ENCODE data around the gene ZMYND11.

The ZMYND11 gene

GRCh38 chr10:87177-88080, 47.8 kb upstream of the ZMYND11 start:
- Histone ChIP-seq H3K9me3 (ENCODE audit: control insufficient read depth, insufficient read depth, low read depth, low read length) (no peaks in the 10 kb centered on the region), H3K4me3 (ENCODE audit: low read depth, low read length) (no peak overlapping the region), H3K4me1 (ENCODE audit: control insufficient read depth, insufficient read depth, low read length) (no peaks in the 10 kb centered on the region), H3K36me3 (ENCODE audit: control insufficient read depth in 2 of 2, insufficient read depth in 1 of 2, low read length in 2 of 2) (no peaks in the 10 kb centered on the region), H3K27ac (ENCODE audit: extremely low read depth, low read depth, low read length) (no peak overlapping the region)
- CTCF ChIA-PET, result no interaction called here
- no peak for TF ChIP-seq ZNF24 (tag by site-specific recombination; IDR thresholded peaks at IDR 0.05)
- TF ChIP-seq KLF10 (tag by site-specific recombination; IDR thresholded peaks at IDR 0.05), result no peak
- TF ChIP-seq ZIC2 (tag by site-specific recombination; IDR thresholded peaks at IDR 0.05), result no peak
- no peak for TF ChIP-seq ZNF701 (tag by site-specific recombination; IDR thresholded peaks at IDR 0.05)
- no peak for TF ChIP-seq ZNF266 (tag by site-specific recombination; IDR thresholded peaks at IDR 0.05; ENCODE audit: low read depth)
- TF ChIP-seq ZNF48 (tag by site-specific recombination; IDR thresholded peaks at IDR 0.05), result no peak
- no peak for TF ChIP-seq TRIM28 (IDR thresholded peaks at IDR 0.05; ENCODE audit: borderline replicate concordance, low read length)
- TF ChIP-seq GLI4 (tag by site-specific recombination; IDR thresholded peaks at IDR 0.05), result no peak
- TF ChIP-seq ZFHX2 (tag by site-specific recombination; conservative IDR thresholded peaks at IDR 0.05), result no peak
- TF ChIP-seq ZSCAN18 (tag by site-specific recombination; IDR thresholded peaks at IDR 0.05), result no peak
- TF ChIP-seq ZNF510 (tag by site-specific recombination; IDR thresholded peaks at IDR 0.05; ENCODE audit: insufficient replicate concordance), result no peak
- TF ChIP-seq ZNF155 (tag by site-specific recombination; IDR thresholded peaks at IDR 0.05), result no peak
- no peak for TF ChIP-seq ZBTB49 (tag by site-specific recombination; IDR thresholded peaks at IDR 0.05; ENCODE audit: low read depth)
- TF ChIP-seq ZNF624 (tag by site-specific recombination; IDR thresholded peaks at IDR 0.05), result no peak
- POLR2A ChIA-PET, result no interaction called here

GRCh38 chr10:88253-88652, 47.0 kb upstream of the ZMYND11 start:
- POLR2A ChIA-PET, result no interaction called here
- CTCF ChIA-PET, result no interaction called here
- no peak for TF ChIP-seq ZSCAN5A (tag by site-specific recombination; IDR thresholded peaks at IDR 0.05)
- TF ChIP-seq GLIS1 (tag by site-specific recombination; IDR thresholded peaks at IDR 0.05), result no peak
- peak; percentile 9; the same call in 1 of the 2 replicates for TF ChIP-seq CTCF (tag by site-specific recombination; IDR thresholded peaks at IDR 0.05)
- TF ChIP-seq ZNF433 (tag by site-specific recombination; IDR thresholded peaks at IDR 0.05; ENCODE audit: low read depth), result no peak
- no peak for TF ChIP-seq ZNF148 (tag by site-specific recombination; IDR thresholded peaks at IDR 0.05; ENCODE audit: borderline replicate concordance)
- peak; percentile 55; the same call in 1 of the 2 replicates for TF ChIP-seq PRDM10 (tag by site-specific recombination; IDR thresholded peaks at IDR 0.05)

More at GRCh38 chr10:88253-88652, 47.0 kb upstream of the ZMYND11 start:
- H3K27ac ChIP-seq (ENCODE audit: extremely low read depth, low read depth, low read length), result no peak overlapping the region
- H3K4me1 ChIP-seq (ENCODE audit: control insufficient read depth, insufficient read depth, low read length), result no peaks in the 10 kb centered on the region
- H3K4me3 ChIP-seq (ENCODE audit: low read depth, low read length), result no peak overlapping the region
- no peaks in the 10 kb centered on the region for H3K36me3 ChIP-seq (ENCODE audit: control insufficient read depth in 2 of 2, insufficient read depth in 1 of 2, low read length in 2 of 2)
- no peaks in the 10 kb centered on the region for H3K9me3 ChIP-seq (ENCODE audit: control insufficient read depth, insufficient read depth, low read depth, low read length)
